SW 1271 (cell line): ENCODE results near the gene ZNF227.
"Not testable (repeated sequence)": the region's sequence is repeated elsewhere in the genome, so short reads cannot be mapped to it uniquely, and the experiment has no call there.

Experiments used
- DNase-seq, 2 experiments: peaks; one replicate each; lab custom pipeline; 2025; lab: John Stamatoyannopoulos, UW

ZNF227 gene

GRCh38 chr19:44212250-44212865 is at the start of gene ZNF227:
Gene ZNF227, plus strand, starts transcription at chr19:44212532. Its CDS starts 5,261 bp downstream, at chr19:44217793.
- peak; percentile 80 to 90 for DNase-seq

- no peak for DNase-seq
Measured at GRCh38 chr19:44163789-44164188, 48.5 kb upstream of the ZNF227 start.

- no peak for DNase-seq
Measured at GRCh38 chr19:44164327-44164672, 48.0 kb upstream of the ZNF227 start.

DNA sequence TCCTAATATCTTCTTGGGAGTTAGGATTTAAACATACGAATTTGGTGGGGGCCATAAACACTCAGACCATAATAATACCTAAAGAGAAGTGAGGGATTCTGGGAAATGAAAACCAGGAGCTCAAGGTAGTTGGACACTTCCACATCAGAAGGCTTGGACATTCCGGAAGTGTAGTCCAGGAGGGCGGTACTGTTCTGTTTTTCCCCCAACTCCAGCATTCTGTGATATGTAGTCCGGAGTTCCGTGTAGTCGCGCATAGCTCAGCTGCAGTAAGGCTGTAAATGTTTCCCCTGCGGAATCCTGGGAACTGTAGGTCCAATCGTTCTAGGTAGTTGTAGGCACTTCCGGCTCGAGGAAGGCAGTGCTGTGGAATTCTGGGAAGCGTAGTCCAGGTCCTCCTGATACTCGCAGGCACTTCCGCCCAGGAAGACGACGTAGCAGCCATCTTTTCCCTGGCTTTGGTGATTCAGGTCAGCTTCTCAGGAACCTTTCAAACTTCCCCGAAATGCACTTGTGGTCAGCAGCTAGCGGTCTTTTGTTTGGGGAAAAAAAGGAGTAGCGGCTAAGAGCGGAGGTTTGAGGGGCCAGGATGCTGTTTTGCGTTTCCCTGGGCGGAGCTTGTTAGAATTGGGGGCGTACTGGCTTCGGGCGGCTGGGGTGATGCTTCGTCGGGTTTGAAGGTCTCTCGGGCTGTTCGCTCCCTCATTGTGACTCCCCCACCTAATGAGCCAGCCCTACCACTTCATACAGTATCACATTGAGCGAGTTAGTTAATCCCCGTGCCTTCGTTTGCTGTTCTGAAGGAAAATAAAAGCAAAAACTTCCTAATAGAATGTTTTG is 47.4 kb upstream of the ZNF227 start, which contains the start of gene ZNF226:
Gene ZNF226, plus strand, starts transcription at position 428 of the 840 bp plus-strand sequence. CDS start 4,981 bp downstream, outside the sequence.
- peak; percentile 86 to 98 for DNase-seq

GRCh38 chr19:44170660-44171059 is 41.7 kb upstream of the ZNF227 start:
- DNase-seq = not testable (repeated sequence)

- DNase-seq = no peak
Measured at GRCh38 chr19:44176590-44176989, 35.7 kb upstream of the ZNF227 start.

- no peak for DNase-seq
Measured at GRCh38 chr19:44180968-44181367, 31.4 kb upstream of the ZNF227 start.

DNA sequence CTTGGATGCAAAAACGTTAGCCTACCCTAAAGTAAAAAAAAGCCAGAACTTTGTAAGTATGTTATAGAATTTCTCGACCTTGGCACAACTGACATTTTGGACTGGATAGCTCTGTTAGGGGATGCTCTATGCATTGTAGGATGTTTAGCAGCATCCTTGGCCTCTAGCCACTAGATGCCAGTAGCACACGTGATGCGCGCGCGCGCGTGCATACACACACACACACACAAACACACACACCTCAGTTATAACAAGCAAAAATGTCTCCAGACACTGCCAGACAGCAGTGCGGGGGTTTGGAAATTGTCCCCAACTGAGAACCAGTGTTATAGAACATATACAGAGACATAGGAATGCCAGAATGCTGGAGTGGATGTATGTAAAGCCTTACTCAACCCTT is 30.2 kb upstream of the ZNF227 start:
- DNase-seq = no peak

DNA sequence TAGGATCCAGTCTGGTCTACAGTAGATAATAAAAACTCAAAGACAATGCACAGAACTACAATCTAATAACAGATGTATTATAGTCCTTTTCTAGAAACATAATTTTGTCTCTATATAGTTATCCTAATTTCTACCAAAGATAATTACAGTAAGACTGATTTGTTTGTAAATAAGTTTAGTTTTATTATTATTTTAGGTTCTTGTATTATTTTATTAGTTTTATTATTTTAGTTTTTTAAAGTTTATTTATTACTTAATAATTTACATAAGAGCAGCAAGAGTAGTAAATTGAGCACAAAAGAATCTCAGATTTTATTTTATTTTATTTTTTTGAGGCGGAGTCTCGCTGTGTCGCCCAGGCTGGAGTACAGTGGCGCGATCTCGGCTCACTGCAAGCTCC is 22.3 kb upstream of the ZNF227 start:
- no peak for DNase-seq

GRCh38 chr19:44192127-44192526 is 20.2 kb upstream of the ZNF227 start:
- DNase-seq = no peak

DNA sequence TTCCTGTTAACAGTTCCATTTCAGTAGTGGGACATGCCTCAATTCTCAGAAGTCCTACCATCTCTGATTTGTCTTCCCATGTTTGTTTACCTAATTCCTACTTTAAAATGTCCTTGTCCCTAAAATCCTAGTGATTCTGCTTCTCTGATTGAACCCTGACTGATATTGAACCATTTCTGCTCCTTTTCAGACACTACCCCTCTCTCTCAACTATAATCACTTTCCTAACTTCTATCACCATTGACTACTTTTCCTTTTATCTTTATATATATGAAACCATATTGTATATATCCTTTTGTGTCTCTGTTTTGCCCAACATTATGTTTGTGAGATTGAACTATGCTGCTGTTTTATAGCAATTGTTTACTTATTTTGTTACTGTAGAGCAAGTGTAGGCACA is 15.6 kb upstream of the ZNF227 start:
- no peak for DNase-seq

GRCh38 chr19:44202470-44202869 is 9.9 kb upstream of the ZNF227 start:
- DNase-seq = no peak

DNA sequence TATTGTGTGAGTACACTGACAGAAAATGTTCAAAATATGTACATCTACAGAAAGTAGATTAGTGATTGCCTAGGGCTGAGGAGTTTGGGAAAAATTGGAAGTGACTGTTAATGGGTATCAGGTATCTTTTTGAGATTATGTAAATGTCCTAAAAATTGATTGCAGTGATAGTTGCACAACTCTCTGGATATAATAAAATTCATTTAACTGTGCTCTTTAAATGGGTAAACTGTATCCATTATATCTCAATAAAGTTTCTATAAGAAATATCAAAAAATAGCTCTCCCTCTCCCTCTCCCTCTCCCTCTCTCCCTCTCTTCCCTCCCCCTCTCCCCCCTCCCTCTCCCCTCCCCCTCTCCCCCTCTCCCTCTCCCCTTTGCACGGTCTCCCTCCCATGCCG is 9.4 kb upstream of the ZNF227 start:
- DNase-seq = no peak

GRCh38 chr19:44203877-44204276 is 8.5 kb upstream of the ZNF227 start:
- DNase-seq = not testable (repeated sequence)

DNA sequence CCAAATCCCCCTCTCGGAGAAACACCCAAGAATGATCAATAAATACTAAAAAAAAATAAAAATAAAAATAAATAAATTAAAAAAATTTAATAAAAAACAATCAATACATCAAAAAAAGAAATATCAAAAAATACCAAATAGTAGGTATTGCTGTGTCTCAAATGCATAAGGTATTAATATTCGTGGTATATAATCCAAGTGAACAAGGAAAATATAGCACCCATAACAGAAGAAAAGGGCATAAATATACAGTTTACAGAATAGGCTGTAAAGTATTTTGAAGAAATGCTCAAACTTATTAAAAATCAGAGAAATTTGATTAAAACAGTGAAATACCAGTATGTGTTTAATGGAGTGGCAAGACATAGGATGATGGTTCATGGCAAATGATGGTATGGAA is 7.6 kb upstream of the ZNF227 start:
- DNase-seq = no peak

- DNase-seq = no peak
Measured at GRCh38 chr19:44207126-44207803, 5.1 kb upstream of the ZNF227 start.

GRCh38 chr19:44212866-44213346 is 574 bp downstream of the ZNF227 start:
- DNase-seq = peak in 1 of 2 experiments; percentile 53

GRCh38 chr19:44219926-44220325 is 7.6 kb downstream of the ZNF227 start:
- not testable (repeated sequence) for DNase-seq

DNA sequence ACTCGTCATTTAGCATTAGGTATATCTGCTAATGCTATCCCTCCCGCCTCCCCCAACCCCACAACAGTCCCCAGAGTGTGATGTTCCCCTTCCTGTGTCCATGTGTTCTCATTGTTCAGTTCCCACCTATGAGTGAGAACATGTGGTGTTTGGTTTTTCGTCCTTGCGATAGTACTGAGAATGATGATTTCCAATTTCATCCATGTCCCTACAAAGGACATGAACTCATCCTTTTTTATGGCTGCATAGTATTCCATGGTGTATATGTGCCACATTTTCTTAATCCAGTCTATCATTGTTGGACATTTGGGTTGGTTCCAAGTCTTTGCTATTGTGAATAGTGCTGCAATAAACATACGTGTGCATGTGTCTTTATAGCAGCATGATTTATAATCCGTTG is 8.4 kb downstream of the ZNF227 start:
- DNase-seq = not testable (repeated sequence)

DNA sequence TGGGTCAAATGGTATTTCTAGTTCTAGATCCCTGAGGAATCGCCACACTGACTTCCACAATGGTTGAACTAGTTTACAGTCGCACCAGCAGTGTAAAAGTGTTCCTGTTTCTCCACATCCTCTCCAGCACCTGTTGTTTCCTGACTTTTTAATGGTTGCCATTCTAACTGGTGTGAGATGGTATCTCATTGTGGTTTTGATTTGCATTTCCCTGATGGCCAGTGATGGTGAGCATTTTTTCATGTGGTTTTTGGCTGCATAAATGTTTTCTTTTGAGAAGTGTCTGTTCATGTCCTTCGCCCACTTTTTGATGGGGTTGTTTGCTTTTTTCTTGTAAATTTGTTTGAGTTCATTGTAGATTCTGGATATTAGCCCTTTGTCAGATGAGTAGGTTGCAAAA is 9.0 kb downstream of the ZNF227 start:
- DNase-seq = not testable (repeated sequence)

GRCh38 chr19:44228318-44228717 is 16.0 kb downstream of the ZNF227 start:
- no peak for DNase-seq

DNA sequence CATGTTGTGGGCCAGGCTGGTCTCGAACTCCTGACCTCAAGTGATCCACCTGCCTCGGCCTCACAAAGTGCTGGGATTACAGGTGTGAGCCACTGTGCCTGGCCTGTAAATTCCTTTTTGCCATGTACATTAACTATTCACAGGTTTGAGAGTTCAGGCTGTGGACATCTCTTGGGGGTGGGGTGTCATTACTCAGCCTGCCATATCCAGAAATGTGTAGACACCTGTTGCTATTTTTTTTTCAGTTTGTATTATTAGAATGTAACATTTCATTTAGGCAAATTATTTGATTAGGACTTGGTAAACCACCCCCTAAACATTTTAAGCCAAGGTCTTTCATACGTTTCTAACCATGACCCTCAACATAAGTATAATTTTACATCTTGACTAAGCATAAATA is 20.5 kb downstream of the ZNF227 start:
- DNase-seq = no peak

DNA sequence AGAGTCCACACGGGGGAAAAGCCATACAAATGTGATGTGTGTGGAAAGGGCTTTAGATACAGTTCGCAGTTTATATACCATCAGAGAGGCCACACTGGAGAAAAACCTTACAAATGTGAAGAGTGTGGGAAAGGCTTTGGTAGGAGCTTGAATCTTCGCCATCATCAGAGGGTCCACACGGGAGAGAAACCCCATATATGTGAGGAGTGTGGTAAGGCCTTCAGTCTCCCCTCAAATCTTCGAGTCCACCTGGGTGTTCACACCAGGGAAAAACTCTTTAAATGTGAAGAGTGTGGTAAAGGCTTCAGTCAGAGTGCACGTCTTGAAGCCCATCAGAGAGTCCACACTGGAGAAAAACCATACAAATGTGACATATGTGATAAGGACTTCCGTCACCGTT is 24.1 kb downstream of the ZNF227 start:
- no peak for DNase-seq
